ENCODE results near the gene VWA3B.
"Not testable (repeated sequence)": the region's sequence is repeated elsewhere in the genome, so short reads cannot be mapped to it uniquely, and the experiment has no call there.

Gene VWA3B

DNA sequence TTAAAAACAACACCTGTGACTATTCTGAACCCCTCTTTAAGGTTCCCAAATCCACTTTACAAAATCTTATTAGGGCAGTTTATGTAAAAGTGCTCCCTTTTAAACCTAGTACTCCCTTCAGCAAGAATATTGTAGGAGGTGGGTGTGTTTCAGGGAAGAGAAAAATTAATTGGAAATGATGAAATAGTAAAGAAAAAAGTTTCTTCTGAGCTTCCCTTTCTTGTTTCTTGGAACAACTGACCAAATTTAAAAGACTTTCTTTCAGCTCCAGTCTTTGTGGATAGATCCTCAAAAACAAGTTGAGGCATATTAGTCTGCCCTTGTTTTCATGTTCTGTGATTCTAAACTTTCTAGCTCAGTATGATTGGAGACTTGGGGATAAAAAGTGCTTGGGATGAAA is 3.0 kb downstream of the VWA3B start:
- no peak for DNase-seq

DNA sequence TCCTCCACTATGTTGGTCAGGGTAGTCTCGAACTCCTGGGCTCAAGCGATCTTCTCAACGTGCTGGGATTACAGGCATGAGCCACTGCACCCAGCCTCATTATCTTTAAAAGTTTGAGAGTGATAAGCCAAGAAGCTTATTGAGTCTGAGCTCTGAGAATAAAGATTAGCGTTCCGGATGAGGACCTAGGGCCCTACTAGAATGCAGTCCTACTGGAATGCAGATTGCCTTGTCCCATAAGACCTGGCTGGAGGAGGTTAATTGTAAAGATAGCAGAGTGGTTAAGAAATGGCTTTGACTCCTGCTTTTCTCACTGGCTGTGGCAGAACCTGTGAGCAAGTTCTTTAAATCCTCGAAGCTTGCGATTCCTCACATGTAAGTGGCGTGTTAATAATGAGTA is 4.0 kb downstream of the VWA3B start:
- DNase-seq, result no peak

DNA sequence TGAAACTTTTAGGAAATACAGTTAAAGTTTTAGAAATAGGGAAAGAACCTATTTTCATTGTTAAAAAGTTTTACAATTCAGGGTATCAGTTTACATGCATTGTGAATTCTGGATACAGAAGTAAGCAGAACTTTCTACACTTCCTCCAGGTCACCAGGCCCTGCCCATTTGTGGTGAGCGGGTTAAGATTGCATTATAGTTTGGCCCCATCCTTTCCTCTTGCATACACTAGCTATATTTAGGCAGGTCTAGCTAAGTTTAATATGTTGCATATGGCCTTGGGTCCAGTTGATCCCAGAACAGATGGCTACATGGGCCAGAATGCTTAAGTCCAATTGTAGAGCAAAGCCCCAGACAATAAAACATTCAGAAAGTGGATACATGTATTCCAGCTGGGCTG is 4.8 kb downstream of the VWA3B start:
- no peak for DNase-seq

DNA sequence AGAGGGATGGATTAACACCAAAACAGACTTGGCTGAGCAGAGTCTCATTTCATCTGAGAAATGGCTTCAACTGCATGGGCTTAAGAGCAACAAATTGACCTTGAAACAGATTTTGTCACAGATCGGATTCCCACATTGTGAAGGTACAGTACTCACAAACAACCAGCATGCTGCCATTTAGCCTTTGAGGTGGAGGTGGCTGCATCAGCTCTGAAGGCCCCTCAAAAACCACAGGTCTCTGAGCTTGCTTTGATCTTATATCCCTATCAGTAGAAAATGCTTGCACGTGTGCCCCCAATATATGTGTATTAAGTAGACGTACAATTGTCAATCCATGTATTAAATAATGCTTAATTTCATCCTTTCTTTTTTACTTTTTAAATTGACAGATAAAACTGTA is 6.2 kb downstream of the VWA3B start:
- no peak for DNase-seq

DNA sequence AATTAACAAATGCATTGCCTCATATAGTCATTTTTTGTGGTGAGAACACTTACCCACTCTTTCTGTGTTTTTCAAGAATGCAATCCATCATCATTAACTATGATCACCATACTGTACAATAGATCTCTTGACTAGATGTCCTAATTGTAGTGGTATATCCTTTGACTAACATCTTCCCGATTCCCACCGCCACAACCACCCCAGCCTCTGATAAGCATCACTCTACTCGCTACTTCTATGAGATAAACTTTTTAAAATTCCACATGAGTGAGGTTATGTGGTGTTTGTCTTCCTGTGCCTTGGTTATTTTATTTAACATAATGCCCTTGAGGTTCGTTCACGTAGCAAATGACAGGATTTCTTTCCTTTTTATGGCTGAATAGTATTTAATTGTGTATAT is 6.6 kb downstream of the VWA3B start:
- no peak for DNase-seq

DNA sequence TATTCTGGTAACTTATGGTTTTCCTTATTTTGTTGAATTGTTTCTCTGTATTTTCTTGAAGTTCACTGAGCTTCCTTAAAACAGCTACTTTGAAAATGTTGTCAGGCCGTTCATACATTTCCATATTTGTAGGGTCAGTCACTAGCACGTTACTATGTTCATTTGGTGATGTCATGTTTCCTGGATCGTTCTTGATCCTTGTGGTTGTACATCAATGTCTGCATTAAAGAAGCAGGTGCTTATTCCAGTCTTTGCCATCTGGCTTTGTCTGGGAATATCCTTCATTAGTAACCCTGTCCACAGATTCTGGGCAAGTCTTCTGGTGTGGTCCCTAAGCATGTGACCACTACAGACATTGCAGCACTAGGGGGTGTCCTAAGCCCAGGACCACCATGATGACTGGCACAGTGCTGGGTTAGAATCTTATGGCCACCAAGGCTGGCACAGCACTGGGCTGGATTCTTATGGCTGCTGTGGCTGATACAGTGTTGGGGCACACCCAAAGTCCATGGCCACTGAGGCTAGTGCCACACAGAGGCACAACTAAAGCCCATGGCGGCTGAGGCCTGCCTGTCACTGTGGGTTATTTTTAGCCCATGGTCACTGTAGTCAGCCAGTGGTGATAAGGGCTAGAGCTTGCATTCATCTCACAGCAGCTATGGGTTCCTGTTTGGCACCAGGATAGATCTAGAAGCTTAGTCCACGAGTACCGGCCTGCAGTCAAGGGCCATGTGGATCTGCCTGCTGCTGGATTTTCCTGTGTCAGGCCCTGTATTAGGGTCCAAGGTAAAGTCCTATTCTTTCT is 13.2 kb downstream of the VWA3B start:
- no peak for DNase-seq

DNA sequence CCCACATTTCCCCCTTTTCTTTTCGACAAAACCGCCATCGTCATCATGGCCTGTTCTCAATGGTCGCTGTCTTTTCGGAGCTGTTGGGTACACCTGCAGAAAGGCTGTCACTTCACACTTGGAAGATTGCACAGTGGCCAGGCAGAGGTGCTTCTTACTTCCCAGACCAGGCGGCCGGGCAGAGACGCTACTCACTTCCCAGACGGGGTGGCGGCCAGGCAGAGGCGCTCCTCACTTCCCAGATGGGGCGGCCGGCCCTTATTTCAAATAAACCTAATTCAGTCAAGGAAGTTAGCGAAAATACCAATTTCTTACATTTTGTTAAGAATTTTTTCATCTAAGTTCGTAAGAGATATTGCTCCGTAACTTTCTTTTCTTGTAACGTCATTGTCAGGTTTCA is 15.3 kb downstream of the VWA3B start:
- DNase-seq, result not testable (repeated sequence)

DNA sequence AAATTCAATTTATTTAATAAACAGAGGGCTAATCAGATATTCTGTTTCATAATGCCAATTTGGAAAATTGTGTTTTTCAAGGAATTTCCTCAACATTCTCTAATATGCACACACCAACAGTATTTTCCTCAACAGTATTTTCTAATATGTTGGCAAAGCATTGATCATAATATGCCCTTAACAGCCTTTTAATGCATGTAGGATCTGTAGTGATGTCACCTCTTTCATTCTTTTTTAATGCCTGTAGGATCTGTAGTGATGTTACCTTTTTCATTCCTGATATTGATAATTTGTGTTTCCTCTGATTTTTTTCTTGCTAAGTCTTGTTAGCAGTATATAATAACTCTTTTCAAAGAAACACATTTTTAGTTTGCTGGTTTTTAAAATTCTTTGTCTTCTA is 15.9 kb downstream of the VWA3B start:
- no peak for DNase-seq

DNA sequence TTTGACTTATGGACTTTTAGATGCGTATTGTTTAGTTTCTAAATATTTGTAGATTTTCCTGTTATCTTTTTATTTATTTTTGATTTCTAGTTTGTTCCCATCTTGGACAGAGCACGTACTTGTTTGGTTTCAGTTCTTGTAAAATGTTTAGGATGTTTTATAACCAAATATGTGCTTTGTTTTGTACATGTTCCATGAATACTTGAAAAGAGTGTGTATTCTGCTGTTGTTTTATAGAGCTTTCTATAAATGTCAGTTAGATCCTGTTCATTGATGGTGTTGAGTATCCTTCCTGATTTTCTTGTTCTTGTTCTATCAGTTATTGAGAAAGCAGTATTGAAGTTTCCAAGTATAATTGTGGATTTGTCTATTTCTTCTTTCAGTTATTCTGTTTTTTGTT is 21.1 kb downstream of the VWA3B start:
- no peak for DNase-seq

DNA sequence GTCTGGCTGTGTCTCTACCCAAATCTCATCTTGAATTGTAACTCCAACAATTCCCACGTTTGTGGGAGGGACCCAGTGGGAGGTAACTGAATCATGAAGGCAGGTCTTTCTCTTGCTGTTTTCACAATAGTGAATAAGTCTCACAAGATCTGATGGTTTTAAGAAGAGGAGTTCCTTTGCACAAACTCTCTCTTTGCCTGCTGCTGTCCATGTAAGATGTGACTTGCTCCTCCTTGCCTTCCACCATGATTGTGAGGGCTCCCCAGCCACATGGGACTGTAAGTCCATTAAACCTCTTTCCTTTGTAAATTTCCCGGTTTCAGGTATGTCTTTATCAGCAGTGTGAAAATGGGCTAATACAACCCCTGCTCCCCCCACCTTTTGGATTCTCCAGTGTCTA is 23.8 kb downstream of the VWA3B start:
- DNase-seq, result no peak

DNA sequence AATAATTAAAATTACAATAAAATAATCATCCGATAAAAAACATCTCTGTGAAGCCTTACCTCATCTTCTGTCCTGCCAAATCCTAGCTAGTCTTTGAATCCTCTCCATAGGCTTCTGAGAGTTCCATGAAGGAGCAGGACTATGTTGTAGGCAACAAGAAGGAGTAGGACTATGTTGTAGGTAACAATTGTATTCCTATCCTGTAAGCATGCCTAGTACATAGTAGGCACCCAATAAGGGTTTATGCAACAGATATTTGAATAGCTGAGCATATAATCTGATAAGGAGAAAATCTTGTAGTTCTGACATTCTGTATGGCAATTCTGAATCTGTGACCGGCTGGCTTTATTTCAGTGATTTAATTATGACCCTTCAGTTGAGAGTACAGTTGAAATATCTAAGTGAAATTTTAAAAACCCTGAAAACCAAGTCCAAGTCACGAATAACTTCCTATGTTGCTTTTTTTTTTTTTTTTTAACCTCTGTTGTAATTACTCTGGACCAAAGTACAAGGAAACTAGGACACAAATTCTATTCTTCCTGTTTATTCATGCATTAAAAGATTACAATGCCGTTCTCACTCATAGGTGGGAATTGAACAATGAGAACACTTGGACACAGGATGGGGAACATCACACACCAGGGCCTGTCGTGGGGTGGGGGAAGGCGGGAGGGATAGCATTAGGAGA is 27.8 kb downstream of the VWA3B start:
- DNase-seq, result peak; percentile 22

DNA sequence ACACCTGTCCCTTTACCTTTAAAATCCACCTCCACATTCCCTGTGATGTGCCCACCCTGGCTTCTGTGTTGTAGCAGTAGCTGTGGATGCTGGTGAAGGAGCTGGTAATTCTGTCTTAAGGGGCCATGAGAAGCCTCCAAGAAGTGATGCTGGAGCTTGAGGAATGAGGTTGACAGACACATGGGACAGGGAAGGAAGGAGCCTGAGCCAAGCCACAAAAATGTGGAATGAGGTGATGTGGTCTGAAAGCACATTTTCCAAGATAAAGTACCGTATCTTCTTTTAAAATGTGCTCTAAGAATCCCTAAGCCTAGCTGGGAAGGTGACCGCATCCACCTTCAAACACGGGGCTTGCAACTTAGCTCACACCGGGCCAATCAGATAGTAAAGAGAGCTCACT is 31.2 kb downstream of the VWA3B start:
- DNase-seq, result no peak

DNA sequence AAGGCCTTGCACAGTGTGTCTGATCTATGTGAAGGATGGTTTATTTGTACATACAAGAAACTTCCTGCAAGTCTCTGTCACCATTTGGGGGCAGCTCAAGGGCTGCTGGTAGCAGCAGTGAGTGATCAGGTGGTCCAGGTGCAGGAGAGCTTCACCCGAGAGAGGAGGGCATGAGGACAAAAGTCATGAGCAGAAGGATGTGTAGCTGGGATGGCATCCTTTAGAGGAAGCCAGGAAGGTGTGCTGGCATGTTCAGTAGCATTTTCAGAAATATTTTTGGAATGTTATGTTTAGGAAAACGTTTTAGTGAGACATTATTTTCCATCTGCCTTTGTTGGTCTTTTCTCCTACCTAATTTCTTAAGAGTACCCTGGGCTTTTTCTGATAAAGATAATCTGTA is 31.9 kb downstream of the VWA3B start:
- DNase-seq, result no peak

DNA sequence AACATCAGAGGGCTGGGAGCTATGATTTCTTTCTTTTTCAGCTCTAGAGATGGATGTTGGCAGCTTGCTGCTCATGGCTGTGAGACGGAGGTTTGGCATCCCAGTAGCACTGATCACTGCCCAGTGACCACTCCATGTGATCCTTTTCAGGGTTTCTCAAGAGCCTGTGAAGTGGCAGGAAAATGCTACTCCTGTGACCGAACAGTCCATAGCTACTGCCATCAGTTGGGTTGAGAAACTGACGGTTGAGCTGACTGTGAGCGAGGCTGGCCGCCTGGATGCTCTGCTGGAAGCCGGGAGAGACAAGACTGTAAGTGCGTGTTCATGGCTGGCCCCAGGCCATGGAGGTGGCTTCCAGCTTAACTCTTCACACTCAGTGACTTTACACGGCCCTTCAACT is 34.2 kb downstream of the VWA3B start:
- no peak for DNase-seq

DNA sequence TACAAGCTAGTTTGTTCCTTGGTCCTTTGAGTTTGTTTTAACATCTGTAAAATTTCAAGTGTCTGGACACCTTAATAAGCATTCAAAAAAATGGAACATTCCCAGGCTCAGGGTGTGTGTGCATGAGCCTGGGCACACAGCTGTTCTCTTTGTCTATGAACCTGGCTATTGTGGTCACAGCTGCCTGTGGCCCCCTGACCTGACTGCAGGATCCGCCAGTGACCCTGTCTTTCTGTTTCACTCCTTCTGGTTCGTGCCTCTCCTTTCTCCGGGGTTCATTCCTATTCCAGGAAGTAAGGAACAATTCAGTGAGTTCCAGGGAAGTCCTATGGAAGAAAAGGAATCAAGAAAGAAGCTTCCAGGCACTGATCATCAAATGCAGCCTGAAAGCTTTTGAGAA is 35.6 kb downstream of the VWA3B start:
- no peak for DNase-seq

DNA sequence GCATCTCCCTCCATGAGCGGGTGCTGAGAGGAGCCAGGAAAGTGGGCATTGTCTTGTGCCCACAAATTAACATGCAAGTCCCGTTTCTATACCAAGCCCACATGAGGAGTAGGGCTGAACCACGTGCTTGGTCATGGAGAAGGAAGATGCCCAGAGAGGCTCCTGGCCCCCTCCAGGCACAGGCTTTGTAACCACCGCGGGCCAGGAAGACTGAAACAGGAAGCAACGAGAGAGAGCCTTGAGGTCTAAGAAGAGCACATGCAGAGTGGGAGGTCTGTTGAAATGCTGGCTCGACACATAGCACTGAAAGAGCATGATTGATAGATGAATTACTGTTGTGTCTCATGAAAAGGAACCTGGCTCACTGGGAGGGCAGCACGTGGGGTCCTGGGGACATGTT is 36.3 kb downstream of the VWA3B start:
- DNase-seq, result no peak

DNA sequence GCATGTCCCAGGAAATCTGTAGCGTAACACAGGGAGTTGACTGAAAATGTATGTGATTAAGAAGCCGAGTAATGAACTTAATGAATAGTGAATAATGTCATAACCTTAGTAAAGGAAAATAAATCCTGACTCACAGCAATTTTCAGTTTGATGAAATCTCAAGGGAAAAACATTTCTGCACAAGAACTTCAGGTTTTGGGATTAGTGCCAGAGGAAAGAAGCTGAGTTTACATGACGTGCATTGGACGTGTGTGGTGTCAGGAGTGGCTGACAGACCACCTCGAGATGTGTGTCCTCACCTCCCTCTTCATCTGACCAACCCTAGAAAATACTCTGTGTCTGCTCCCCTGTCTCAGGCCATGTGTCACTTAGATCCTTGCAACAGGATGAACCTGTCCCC is 39.1 kb downstream of the VWA3B start:
- no peak for DNase-seq

DNA sequence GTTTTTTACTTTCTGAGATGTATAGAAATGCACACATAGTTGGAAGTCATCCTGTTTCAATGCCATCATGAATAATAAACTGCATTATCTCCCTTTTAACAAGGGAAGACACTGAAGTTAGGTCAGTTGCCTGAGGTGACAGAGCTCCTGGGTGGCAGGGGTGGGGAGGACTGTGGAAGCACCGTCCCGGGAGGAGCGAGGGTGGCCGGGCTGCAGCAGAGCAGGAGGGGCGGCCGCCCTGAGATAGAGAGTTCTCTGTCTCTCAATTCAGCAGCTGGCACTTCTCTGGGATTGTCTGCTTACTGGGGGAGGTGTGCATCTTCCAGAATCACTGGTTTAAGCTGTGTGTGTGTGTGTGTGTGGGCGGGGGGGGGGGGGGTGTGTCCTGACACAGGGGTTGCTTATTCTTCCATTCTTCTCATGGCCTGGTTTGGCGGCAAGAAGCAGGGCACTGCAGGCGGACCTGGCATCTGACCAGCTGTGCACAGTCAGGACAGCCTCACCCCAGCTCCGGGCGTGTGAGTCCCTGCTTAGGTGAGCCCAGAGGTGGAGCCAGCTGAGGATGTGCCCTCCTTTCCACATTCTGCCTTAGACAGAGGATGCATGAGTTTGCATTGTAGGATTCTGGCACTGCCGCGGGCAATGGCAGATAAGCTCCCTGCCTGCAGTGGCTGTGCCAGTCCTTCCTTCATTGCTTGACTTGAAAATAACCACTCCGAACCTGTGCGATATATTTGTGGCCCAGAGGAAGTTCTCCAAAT is 40.4 kb downstream of the VWA3B start:
- DNase-seq, result no peak

DNA sequence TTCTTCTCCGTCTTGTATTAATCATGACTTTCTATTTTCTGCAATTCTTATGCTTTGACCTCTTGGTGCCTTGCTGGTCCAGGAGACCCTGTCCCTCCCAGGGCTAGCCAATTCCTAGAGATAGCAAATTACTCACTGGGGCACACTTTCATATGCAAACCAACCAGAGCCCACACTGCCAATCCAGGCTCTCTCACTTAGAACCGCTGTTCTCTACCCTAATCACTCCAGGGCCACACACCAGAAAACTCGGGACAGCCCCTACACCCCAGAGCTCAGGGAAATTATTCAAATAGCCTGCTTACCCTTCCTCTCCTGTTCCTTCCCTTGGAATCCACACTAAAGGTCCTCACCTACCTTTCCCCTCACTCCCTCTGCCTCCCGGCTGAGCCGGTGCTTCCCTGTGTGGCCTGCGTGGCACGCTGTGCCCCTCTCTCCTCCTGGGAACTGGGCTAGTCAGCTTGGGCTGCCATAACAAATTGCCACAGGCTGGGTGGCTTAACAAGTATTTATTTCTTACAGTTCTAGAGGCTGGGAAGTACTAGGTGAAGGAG is 41.7 kb downstream of the VWA3B start:
- no peak for DNase-seq

DNA sequence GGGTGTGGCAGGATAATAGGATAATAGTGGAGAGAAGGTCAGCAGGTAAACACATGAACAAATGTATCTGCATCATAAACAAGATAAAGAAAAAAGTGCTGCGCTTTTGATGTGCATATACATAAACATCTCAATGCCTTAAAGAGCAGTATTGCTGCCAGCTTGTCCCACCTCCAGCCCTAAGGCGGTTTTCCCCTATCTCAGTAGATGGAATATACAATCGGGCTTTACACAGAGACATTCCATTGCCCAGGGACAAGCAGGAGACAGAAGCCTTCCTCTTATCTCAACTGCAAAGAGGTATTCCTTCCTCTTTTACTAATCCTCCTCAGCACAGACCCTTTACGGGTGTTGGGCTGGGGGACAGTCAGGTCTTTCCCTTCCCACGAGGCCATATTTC is 43.1 kb downstream of the VWA3B start:
- DNase-seq, result not testable (repeated sequence)

DNA sequence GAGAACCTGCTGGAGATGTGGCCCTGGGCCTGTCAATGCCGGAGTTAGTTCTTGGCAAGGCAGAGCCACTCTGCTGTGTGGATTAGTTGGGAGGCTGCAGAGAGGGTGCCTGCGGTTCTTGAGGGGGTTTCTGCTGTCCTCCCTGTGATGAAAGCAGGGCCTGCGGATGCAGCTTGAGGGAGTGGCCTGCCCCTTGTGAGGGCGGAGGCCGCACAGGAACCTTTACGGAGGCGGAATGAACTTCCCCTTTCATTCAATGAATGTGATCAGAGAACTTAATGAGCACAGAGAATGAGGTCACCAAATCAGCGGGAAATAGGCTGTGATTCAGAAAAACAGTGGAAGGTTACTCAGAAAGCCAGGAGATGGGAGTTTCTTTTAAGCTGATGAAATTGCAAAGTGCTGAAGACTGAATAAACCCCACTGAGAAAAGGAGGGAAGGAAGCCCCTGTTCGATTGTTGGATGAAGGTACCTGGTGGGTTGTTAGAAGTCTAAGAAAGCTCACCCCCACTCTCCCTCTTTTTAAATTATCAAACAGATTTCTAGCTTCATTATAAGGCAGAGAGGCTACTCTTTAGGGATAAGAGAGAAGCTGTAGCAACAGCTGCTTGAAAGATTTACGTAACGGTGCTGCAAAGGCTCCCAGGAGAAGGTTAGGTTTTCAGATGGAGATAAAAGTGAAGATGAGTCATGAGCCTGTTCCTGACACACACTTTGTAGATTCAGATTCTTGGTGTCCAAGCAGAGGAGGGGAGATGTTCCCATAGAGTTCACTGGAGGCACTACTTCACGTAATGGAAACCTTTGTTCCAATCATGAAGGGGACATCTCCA is 47.4 kb downstream of the VWA3B start:
- DNase-seq, result no peak

DNA sequence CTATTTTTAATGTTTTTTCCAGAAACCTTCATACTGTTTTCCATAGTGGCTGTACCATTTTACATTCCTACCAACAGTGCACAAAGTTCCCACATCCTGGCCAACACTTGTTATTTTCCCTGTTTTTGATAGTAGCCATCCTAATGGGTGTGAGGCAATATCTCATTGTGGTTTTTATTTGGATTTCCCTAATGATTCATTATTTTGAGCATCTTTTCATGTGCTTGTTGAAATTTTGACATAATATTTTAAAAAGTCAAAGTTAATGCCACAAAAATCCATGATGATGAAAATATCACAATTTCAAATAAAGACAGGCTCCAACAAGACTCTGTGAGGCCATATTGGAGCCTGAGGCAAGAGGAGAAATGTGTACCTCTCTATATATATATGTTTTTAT is 50.2 kb downstream of the VWA3B start:
- DNase-seq, result no peak

DNA sequence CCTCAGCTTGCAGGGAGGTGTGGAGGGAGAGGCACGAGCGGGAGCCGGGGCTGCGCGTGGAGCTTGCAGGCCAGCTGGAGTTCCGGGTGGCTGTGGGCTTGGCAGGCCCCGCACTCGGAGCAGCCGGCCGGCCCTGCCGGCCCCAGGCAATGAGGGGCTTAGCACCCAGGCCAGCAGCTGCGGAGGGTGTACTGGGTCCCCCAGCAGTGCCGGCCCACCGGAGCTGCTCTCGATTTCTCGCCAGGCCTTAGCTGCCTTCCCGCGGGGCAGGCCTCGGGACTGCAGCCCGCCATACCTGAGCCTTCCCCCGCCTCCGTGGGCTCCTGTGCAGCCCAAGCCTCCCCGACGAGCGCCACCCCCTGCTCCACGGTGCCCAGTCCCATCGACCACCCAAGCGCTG is 52.0 kb downstream of the VWA3B start:
- not testable (repeated sequence) for DNase-seq

Data from COR-L47 (cell line).